ENCODE results near the gene MTCL1. TPM values are rescaled to one million over a fixed set of nuclear protein-coding genes. Genes with fewer than 3 reads are reported as not detected.

Gene MTCL1
- total and polyA plus RNA-seq, 9 of the 15 experiments (the other 6 are each of a cell fraction or from before 2014, with no cell fraction given), result 0.21 to 7.4 (median 3.7) TPM

GRCh38 chr18:8858888-8859511, 153.6 kb downstream of the MTCL1 start (continued):
- TF ChIP-seq ZNF24 (IDR thresholded peaks at IDR 0.05) (no peak; the same call in 1 of the 2 replicates), MBD1 (CRISPR knock-in tag; IDR thresholded peaks at IDR 0.05) (no peak), NONO (IDR thresholded peaks at IDR 0.05; ENCODE audit: low read depth in 2 of 2, low read length in 1 of 2) (no peak), ZNF23 (CRISPR knock-in tag; IDR thresholded peaks at IDR 0.05) (no peak), U2AF1 (optimal IDR thresholded peaks at IDR 0.05; ENCODE audit: low read depth, low read length) (no peak), MAFG (tag; conservative IDR thresholded peaks at IDR 0.05) (peak; percentile 89), ZNF507 (tag; conservative IDR thresholded peaks at IDR 0.05) (no peak), TFAP4 (CRISPR knock-in tag; IDR thresholded peaks at IDR 0.05; ENCODE audit: borderline replicate concordance) (no peak), GATA2 (CRISPR knock-in tag; IDR thresholded peaks at IDR 0.05) (no peak), ARID3B (CRISPR knock-in tag; IDR thresholded peaks at IDR 0.05; ENCODE audit: borderline replicate concordance) (no peak), ZNF316 (IDR thresholded peaks at IDR 0.05) (peak; percentile 35; the same call in 1 of the 2 replicates), ATF7 (IDR thresholded peaks at IDR 0.05) (peak; percentile 65), PBX2 (CRISPR knock-in tag; IDR thresholded peaks at IDR 0.05; ENCODE audit: low read depth) (no peak), PBX2 (tag; conservative IDR thresholded peaks at IDR 0.05; ENCODE audit: low read depth) (0 out of 2 replicates have a peak, but pooled peaks have one; percentile 6), BCL6 (CRISPR knock-in tag; IDR thresholded peaks at IDR 0.05) (no peak), ZNF518B (CRISPR knock-in tag; IDR thresholded peaks at IDR 0.05) (no peak), C11orf30 (IDR thresholded peaks at IDR 0.05; ENCODE audit: low read depth) (peak; percentile 75), ZNF830 (CRISPR knock-in tag; IDR thresholded peaks at IDR 0.05) (no peak)

Data from K562 (cell line).